ENCODE results near the gene GLDN.
"Not testable (repeated sequence)": the region's sequence is repeated elsewhere in the genome, so short reads cannot be mapped to it uniquely, and the experiment has no call there.

The GLDN gene

GRCh38 chr15:51405693-51406523, 64.5 kb downstream of the GLDN start:
- no peaks in the 10 kb centered on the region for H3K9me3 ChIP-seq (ENCODE audit: control insufficient read depth in 2 of 2, low read length in 2 of 2)
- peak overlapping the region in 1 of 2 donors; percentile 40 for H3K4me3 ChIP-seq (ENCODE audit: low read length in 2 of 2)
- H3K4me1 ChIP-seq (ENCODE audit: control insufficient read depth, insufficient read depth, low read length): peaks cover 9% of the 10 kb centered on the region
- H3K27me3 ChIP-seq (ENCODE audit: control insufficient read depth in 1 of 2, insufficient read depth in 2 of 2, low read length in 2 of 2): no peaks in the 10 kb centered on the region
- H3K36me3 ChIP-seq (ENCODE audit: control insufficient read depth in 2 of 2, insufficient read depth in 2 of 2, low read length in 2 of 2): no peaks in the 10 kb centered on the region
- peak overlapping the region; percentile 78 for H3K27ac ChIP-seq (ENCODE audit: low read length)
- peak overlapping the region in 1 of 2 donors; percentile 58 for H3K9ac ChIP-seq (ENCODE audit: low read length in 2 of 2)

- H3K9ac ChIP-seq (ENCODE audit: low read length in 2 of 2): no peak overlapping the region
- H3K27me3 ChIP-seq (ENCODE audit: control insufficient read depth in 1 of 2, insufficient read depth in 2 of 2, low read length in 2 of 2): no peaks in the 10 kb centered on the region
- no peak overlapping the region for H3K27ac ChIP-seq (ENCODE audit: low read length)
- H3K4me3 ChIP-seq (ENCODE audit: low read length in 2 of 2): no peak overlapping the region
- H3K36me3 ChIP-seq (ENCODE audit: control insufficient read depth in 2 of 2, insufficient read depth in 2 of 2, low read length in 2 of 2): no peaks in the 10 kb centered on the region
- H3K9me3 ChIP-seq (ENCODE audit: control insufficient read depth in 2 of 2, low read length in 2 of 2): no peaks in the 10 kb centered on the region
- H3K4me1 ChIP-seq (ENCODE audit: control insufficient read depth, insufficient read depth, low read length): no peaks in the 10 kb centered on the region
Observed at GRCh38 chr15:51414256-51414860, 72.9 kb downstream of the GLDN start.

GRCh38 chr15:51416129-51416528, 74.7 kb downstream of the GLDN start:
- Histone ChIP-seq H3K9ac (ENCODE audit: low read length in 2 of 2) (no peak overlapping the region), H3K27me3 (ENCODE audit: control insufficient read depth in 1 of 2, insufficient read depth in 2 of 2, low read length in 2 of 2) (no peaks in the 10 kb centered on the region)

GRCh38 chr15:51423040-51423439, 81.6 kb downstream of the GLDN start:
- not testable (repeated sequence) for H3K4me3 ChIP-seq (ENCODE audit: low read length in 2 of 2); H3K36me3 ChIP-seq (ENCODE audit: control insufficient read depth in 2 of 2, insufficient read depth in 2 of 2, low read length in 2 of 2); H3K4me1 ChIP-seq (ENCODE audit: control insufficient read depth, insufficient read depth, low read length); H3K9me3 ChIP-seq (ENCODE audit: control insufficient read depth in 2 of 2, low read length in 2 of 2); H3K27me3 ChIP-seq (ENCODE audit: control insufficient read depth in 1 of 2, insufficient read depth in 2 of 2, low read length in 2 of 2); H3K27ac ChIP-seq (ENCODE audit: low read length); H3K9ac ChIP-seq (ENCODE audit: low read length in 2 of 2)

More at GRCh38 chr15:51416129-51416528, 74.7 kb downstream of the GLDN start:
- no peaks in the 10 kb centered on the region for H3K4me1 ChIP-seq (ENCODE audit: control insufficient read depth, insufficient read depth, low read length)
- H3K9me3 ChIP-seq (ENCODE audit: control insufficient read depth in 2 of 2, low read length in 2 of 2): no peaks in the 10 kb centered on the region
- H3K36me3 ChIP-seq (ENCODE audit: control insufficient read depth in 2 of 2, insufficient read depth in 2 of 2, low read length in 2 of 2): no peaks in the 10 kb centered on the region
- H3K4me3 ChIP-seq (ENCODE audit: low read length in 2 of 2): no peak overlapping the region
- H3K27ac ChIP-seq (ENCODE audit: low read length): no peak overlapping the region

- no peaks in the 10 kb centered on the region for H3K4me1 ChIP-seq (ENCODE audit: control insufficient read depth, insufficient read depth, low read length)
- no peak overlapping the region for H3K4me3 ChIP-seq (ENCODE audit: low read length in 2 of 2)
- no peak overlapping the region for H3K27ac ChIP-seq (ENCODE audit: low read length)
- no peak overlapping the region for H3K9ac ChIP-seq (ENCODE audit: low read length in 2 of 2)
- no peaks in the 10 kb centered on the region for H3K9me3 ChIP-seq (ENCODE audit: control insufficient read depth in 2 of 2, low read length in 2 of 2)
- H3K36me3 ChIP-seq (ENCODE audit: control insufficient read depth in 2 of 2, insufficient read depth in 2 of 2, low read length in 2 of 2): no peaks in the 10 kb centered on the region
- no peaks in the 10 kb centered on the region for H3K27me3 ChIP-seq (ENCODE audit: control insufficient read depth in 1 of 2, insufficient read depth in 2 of 2, low read length in 2 of 2)
Observed at GRCh38 chr15:51424780-51425179, 83.3 kb downstream of the GLDN start.

GRCh38 chr15:51425517-51426040, 84.1 kb downstream of the GLDN start:
- Histone ChIP-seq H3K36me3 (ENCODE audit: control insufficient read depth in 2 of 2, insufficient read depth in 2 of 2, low read length in 2 of 2) (no peaks in the 10 kb centered on the region), H3K27ac (ENCODE audit: low read length) (no peak overlapping the region), H3K4me1 (ENCODE audit: control insufficient read depth, insufficient read depth, low read length) (no peaks in the 10 kb centered on the region), H3K9ac (ENCODE audit: low read length in 2 of 2) (no peak overlapping the region), H3K4me3 (ENCODE audit: low read length in 2 of 2) (no peak overlapping the region), H3K27me3 (ENCODE audit: control insufficient read depth in 1 of 2, insufficient read depth in 2 of 2, low read length in 2 of 2) (no peaks in the 10 kb centered on the region), H3K9me3 (ENCODE audit: control insufficient read depth in 2 of 2, low read length in 2 of 2) (no peaks in the 10 kb centered on the region)

GRCh38 chr15:51438526-51438925, 97.1 kb downstream of the GLDN start:
- Histone ChIP-seq H3K4me3 (ENCODE audit: low read length in 2 of 2) (no peak overlapping the region), H3K36me3 (ENCODE audit: control insufficient read depth in 2 of 2, insufficient read depth in 2 of 2, low read length in 2 of 2) (no peaks in the 10 kb centered on the region), H3K9ac (ENCODE audit: low read length in 2 of 2) (no peak overlapping the region), H3K27me3 (ENCODE audit: control insufficient read depth in 1 of 2, insufficient read depth in 2 of 2, low read length in 2 of 2) (no peaks in the 10 kb centered on the region), H3K9me3 (ENCODE audit: control insufficient read depth in 2 of 2, low read length in 2 of 2) (no peaks in the 10 kb centered on the region), H3K4me1 (ENCODE audit: control insufficient read depth, insufficient read depth, low read length) (no peaks in the 10 kb centered on the region), H3K27ac (ENCODE audit: low read length) (no peak overlapping the region)

GRCh38 chr15:51443282-51443914, 101.9 kb downstream of the GLDN start:
- no peak overlapping the region for H3K27ac ChIP-seq (ENCODE audit: low read length)
- H3K4me3 ChIP-seq (ENCODE audit: low read length in 2 of 2): no peak overlapping the region
- H3K36me3 ChIP-seq (ENCODE audit: control insufficient read depth in 2 of 2, insufficient read depth in 2 of 2, low read length in 2 of 2): peaks cover 0 to 5% of the 10 kb centered on the region in 2 donors
- H3K9ac ChIP-seq (ENCODE audit: low read length in 2 of 2): no peak overlapping the region
- H3K27me3 ChIP-seq (ENCODE audit: control insufficient read depth in 1 of 2, insufficient read depth in 2 of 2, low read length in 2 of 2): no peaks in the 10 kb centered on the region
- H3K9me3 ChIP-seq (ENCODE audit: control insufficient read depth in 2 of 2, low read length in 2 of 2): no peaks in the 10 kb centered on the region
- no peaks in the 10 kb centered on the region for H3K4me1 ChIP-seq (ENCODE audit: control insufficient read depth, insufficient read depth, low read length)

GRCh38 chr15:51444112-51444511, 102.7 kb downstream of the GLDN start:
- Histone ChIP-seq H3K36me3 (ENCODE audit: control insufficient read depth in 2 of 2, insufficient read depth in 2 of 2, low read length in 2 of 2) (peaks cover 0 to 9% of the 10 kb centered on the region in 2 donors), H3K27ac (ENCODE audit: low read length) (no peak overlapping the region), H3K9ac (ENCODE audit: low read length in 2 of 2) (no peak overlapping the region), H3K27me3 (ENCODE audit: control insufficient read depth in 1 of 2, insufficient read depth in 2 of 2, low read length in 2 of 2) (no peaks in the 10 kb centered on the region), H3K4me3 (ENCODE audit: low read length in 2 of 2) (no peak overlapping the region), H3K9me3 (ENCODE audit: control insufficient read depth in 2 of 2, low read length in 2 of 2) (no peaks in the 10 kb centered on the region), H3K4me1 (ENCODE audit: control insufficient read depth, insufficient read depth, low read length) (no peaks in the 10 kb centered on the region)

GRCh38 chr15:51444807-51445206, 103.4 kb downstream of the GLDN start:
- Histone ChIP-seq H3K27ac (ENCODE audit: low read length) (no peak overlapping the region), H3K4me3 (ENCODE audit: low read length in 2 of 2) (no peak overlapping the region), H3K4me1 (ENCODE audit: control insufficient read depth, insufficient read depth, low read length) (no peaks in the 10 kb centered on the region), H3K36me3 (ENCODE audit: control insufficient read depth in 2 of 2, insufficient read depth in 2 of 2, low read length in 2 of 2) (peaks cover 4 to 15% of the 10 kb centered on the region in 2 donors), H3K9me3 (ENCODE audit: control insufficient read depth in 2 of 2, low read length in 2 of 2) (no peaks in the 10 kb centered on the region), H3K9ac (ENCODE audit: low read length in 2 of 2) (no peak overlapping the region), H3K27me3 (ENCODE audit: control insufficient read depth in 1 of 2, insufficient read depth in 2 of 2, low read length in 2 of 2) (no peaks in the 10 kb centered on the region)
